Natural killer cell (primary cell): ENCODE measurements around the gene DIP2C. TPM values are rescaled to one million over a fixed set of nuclear protein-coding genes. Genes with fewer than 3 reads are reported as not detected.

Source experiments
- ATAC-seq, 3 donors: fragments of 150-1000 bp in 2 of 3; fragments of 200-7000 bp in 1 of 3; cut with Tn5 transposase; 1 replicate in 1 of 3; 2 replicates in 2 of 3; pipeline ENCODE4 v1.10.0; 2021; ENCODE audit warnings: mild to moderate bottlenecking in 2 of 3, moderate library complexity in 2 of 3
- DNase-seq, 2 donors: peaks; one replicate each; pipeline versions ENCODE4 v3.0.0 to v3.0.0-alpha.2; 2013 to 2021; ENCODE audit warnings: mixed read lengths in 1 of 2
- H3K27ac ChIP-seq: one replicate; pipeline ENCODE4 v1.5.1; 2013; ENCODE audit warnings: mild to moderate bottlenecking, low read length
- H3K27me3 ChIP-seq: one replicate; pipeline ENCODE4 v1.6.1; 2013; ENCODE audit warnings: low read length; ENCODE audit not compliant: control insufficient read depth, insufficient read depth
- H3K36me3 ChIP-seq: one replicate; pipeline ENCODE4 v1.6.1; 2013; ENCODE audit warnings: low read length; ENCODE audit not compliant: control insufficient read depth, insufficient read depth
- H3K4me1 ChIP-seq: one replicate; pipeline ENCODE4 v1.6.1; 2013; ENCODE audit warnings: low read length; ENCODE audit not compliant: control insufficient read depth, insufficient read depth
- H3K4me3 ChIP-seq: one replicate; pipeline ENCODE4 v1.5.1; 2013; ENCODE audit warnings: low read length
- H3K9me3 ChIP-seq: one replicate; pipeline ENCODE4 v1.6.1; 2013; ENCODE audit warnings: low read length; ENCODE audit not compliant: control insufficient read depth, insufficient read depth
- H3K27ac Mint-ChIP-seq, 2 donors: one replicate each; pipeline ENCODE4 v1.8.0; 2022; ENCODE audit warnings: mild to moderate bottlenecking in 2 of 2, mixed read lengths in 2 of 2, moderate library complexity in 1 of 2
- H3K27me3 Mint-ChIP-seq, 2 donors: one replicate each; pipeline ENCODE4 v1.8.0; 2022; ENCODE audit warnings: low read depth in 2 of 2, mixed read lengths in 2 of 2
- H3K36me3 Mint-ChIP-seq: one replicate; pipeline ENCODE4 v1.8.0; 2022; ENCODE audit warnings: mixed read lengths
- H3K4me1 Mint-ChIP-seq, 2 donors: one replicate each; pipeline ENCODE4 v1.8.0; 2022; ENCODE audit warnings: mixed read lengths in 2 of 2
- H3K4me3 Mint-ChIP-seq: one replicate; pipeline ENCODE4 v1.8.0; 2022; ENCODE audit warnings: mild to moderate bottlenecking, moderate library complexity, mixed read lengths
- H3K9me3 Mint-ChIP-seq, 2 donors: one replicate each; pipeline ENCODE4 v1.8.0; 2022; ENCODE audit warnings: mixed read lengths in 2 of 2
- CTCF ChIP-seq: fragments of 200-600 bp; IDR thresholded peaks from one replicate; pipeline ENCODE4 v1.8.0; 2022; ENCODE audit warnings: antibody characterized with exemption
- WGBS: methylation state at CpG from one replicate; pipeline ENCODE4 v1.1.7; 2013; ENCODE audit warnings: missing lambda C conversion rate; ENCODE audit not compliant: insufficient coverage; 5-methylcytosine and 5-hydroxymethylcytosine counted together
- intact Hi-C: fragments of 100-400 bp; cut with micrococcal nuclease; formaldehyde crosslinking; loops from one replicate; pipeline ENCODE4 v1.14.2; 2022
- total RNA-seq, 4 donors: library from RNA; stranded (reverse); fragments of 120-200 nt in 1 of 4; gene quantifications; one replicate each; pipeline versions ENCODE4 v1.2.3 to v1.2.4, GENCODE V29; 2013 to 2022

Gene DIP2C
- total RNA-seq, 3 donors from 2014 or later (not counting 1 experiment from before 2014, with no cell fraction given): 1.5 to 5.8 (median 3.8) TPM

DNA sequence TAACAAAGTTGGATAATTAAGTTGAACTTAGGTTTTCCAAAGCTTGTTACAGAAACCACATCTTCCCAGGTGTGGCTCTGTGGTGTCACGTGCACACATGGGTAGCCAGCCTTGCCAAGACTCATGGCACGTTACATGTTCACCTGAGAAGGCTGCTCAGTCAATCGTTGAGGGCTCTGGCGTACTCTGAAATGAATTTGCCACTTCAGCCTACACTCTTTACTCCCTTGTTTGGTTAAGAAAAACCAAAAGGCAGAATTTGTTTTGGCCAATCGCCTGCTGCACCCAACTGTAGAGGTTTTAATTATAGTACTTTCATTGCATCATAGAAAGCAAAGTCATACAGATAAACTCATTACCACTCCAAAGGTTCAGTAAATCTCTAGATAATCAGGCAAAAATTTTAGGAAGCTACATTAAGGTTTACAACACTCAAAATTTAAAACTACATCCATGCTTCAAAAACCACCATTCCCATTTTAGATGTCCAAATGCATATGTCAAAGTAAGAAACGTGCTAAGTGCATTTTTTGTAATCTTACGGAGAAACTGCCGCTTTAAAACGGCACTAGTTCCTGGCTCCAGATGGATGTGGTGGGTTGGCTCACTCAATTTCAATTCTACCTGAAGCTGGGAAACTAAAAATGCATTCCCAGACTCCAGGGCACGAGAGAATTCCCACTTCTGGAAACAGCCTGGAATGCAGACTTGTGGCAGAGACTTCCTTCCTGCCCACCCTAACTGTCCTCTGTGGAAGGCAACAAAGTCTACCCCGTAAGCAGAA is 88.4 kb downstream of the DIP2C start:
- no peak for DNase-seq
- H3K4me1 ChIP-seq: no peaks in the 10 kb centered on the region
- peaks cover 5% of the 10 kb centered on the region for H3K27me3 ChIP-seq
- H3K36me3 ChIP-seq: no peaks in the 10 kb centered on the region
- peaks cover 6 to 18% of the 10 kb centered on the region in 2 donors for H3K27me3 Mint-ChIP-seq
- no peak overlapping the region for H3K27ac Mint-ChIP-seq
- H3K36me3 Mint-ChIP-seq: no peaks in the 10 kb centered on the region
- 73% methylated on average over 10 of the region's 11 CpGs for WGBS
- H3K4me1 Mint-ChIP-seq: no peaks in the 10 kb centered on the region
- no peak overlapping the region for H3K4me3 ChIP-seq
- no peak for ATAC-seq
- intact Hi-C loops: no loop called here
- H3K9me3 ChIP-seq: no peaks in the 10 kb centered on the region
- no peak overlapping the region for H3K4me3 Mint-ChIP-seq
- TF ChIP-seq CTCF: no peak
- H3K27ac ChIP-seq: no peak overlapping the region
- H3K9me3 Mint-ChIP-seq: no peaks in the 10 kb centered on the region

- no peaks in the 10 kb centered on the region for H3K9me3 Mint-ChIP-seq
- Histone ChIP-seq H3K4me1 (no peaks in the 10 kb centered on the region), H3K36me3 (no peaks in the 10 kb centered on the region), H3K4me3 (no peak overlapping the region), H3K27me3 (peaks cover 5% of the 10 kb centered on the region), H3K27ac (no peak overlapping the region), H3K9me3 (no peaks in the 10 kb centered on the region)
- no peak for ATAC-seq
- no peak overlapping the region for H3K4me3 Mint-ChIP-seq
- WGBS: 87% methylated on average over 14 of the region's 15 CpGs
- H3K4me1 Mint-ChIP-seq: no peaks in the 10 kb centered on the region
- intact Hi-C loops: no loop called here
- no peak for DNase-seq
- H3K27me3 Mint-ChIP-seq: peaks cover 4 to 11% of the 10 kb centered on the region in 2 donors
- TF ChIP-seq CTCF: no peak
- no peak overlapping the region for H3K27ac Mint-ChIP-seq
- H3K36me3 Mint-ChIP-seq: no peaks in the 10 kb centered on the region
These were observed 89.2 kb downstream of the DIP2C start for GRCh38 chr10:600234-600633.

DNA sequence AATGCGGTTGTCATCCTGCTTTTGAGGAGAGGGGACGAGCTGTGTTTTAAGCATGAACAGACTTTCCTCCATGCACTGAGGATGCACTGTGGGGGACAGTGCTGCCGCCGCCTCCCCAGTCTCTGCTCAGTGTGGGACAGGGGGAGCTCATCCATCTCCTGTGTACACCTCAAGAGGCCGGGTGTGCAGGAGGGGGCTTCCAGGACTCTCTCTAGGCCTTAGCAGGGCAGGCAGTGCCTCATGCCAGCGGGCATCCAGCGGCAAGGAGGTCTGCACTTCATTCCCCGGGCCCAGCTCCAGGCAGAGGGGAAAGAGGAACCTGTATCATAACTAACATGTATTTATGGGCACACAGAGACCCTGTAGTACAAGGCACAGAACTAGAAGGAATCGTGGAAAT is 89.7 kb downstream of the DIP2C start:
- no peaks in the 10 kb centered on the region for H3K36me3 ChIP-seq
- ATAC-seq: no peak
- intact Hi-C loops: no loop called here
- TF ChIP-seq CTCF: no peak
- no peaks in the 10 kb centered on the region for H3K9me3 ChIP-seq
- 79% methylated on average over 9 of the region's 9 CpGs for WGBS
- H3K4me1 ChIP-seq: no peaks in the 10 kb centered on the region
- no peak overlapping the region for H3K4me3 Mint-ChIP-seq
- no peaks in the 10 kb centered on the region for H3K36me3 Mint-ChIP-seq
- H3K27me3 ChIP-seq: peaks cover 5% of the 10 kb centered on the region
- H3K9me3 Mint-ChIP-seq: no peaks in the 10 kb centered on the region
- peaks cover 2 to 7% of the 10 kb centered on the region in 2 donors for H3K27me3 Mint-ChIP-seq
- no peak overlapping the region for H3K27ac Mint-ChIP-seq
- H3K27ac ChIP-seq: no peak overlapping the region
- DNase-seq: no peak
- no peaks in the 10 kb centered on the region for H3K4me1 Mint-ChIP-seq
- no peak overlapping the region for H3K4me3 ChIP-seq
